HG02884 (cell line): ENCODE measurements around the gene CNTNAP2.
"Not testable (repeated sequence)": the region's sequence is repeated elsewhere in the genome, so short reads cannot be mapped to it uniquely, and the experiment has no call there.

ENCODE experiments used
- ATAC-seq: cut with Tn5 transposase; IDR thresholded peaks from one replicate; pipeline ENCODE4 v1.9.1; 2021; ENCODE audit warnings: mild to moderate bottlenecking, moderate library complexity; ENCODE audit not compliant: unreplicated experiment

The CNTNAP2 gene

GRCh38 chr7:147775516-147776284 is 1659.1 kb downstream of the CNTNAP2 start:
- ATAC-seq = no peak

DNA sequence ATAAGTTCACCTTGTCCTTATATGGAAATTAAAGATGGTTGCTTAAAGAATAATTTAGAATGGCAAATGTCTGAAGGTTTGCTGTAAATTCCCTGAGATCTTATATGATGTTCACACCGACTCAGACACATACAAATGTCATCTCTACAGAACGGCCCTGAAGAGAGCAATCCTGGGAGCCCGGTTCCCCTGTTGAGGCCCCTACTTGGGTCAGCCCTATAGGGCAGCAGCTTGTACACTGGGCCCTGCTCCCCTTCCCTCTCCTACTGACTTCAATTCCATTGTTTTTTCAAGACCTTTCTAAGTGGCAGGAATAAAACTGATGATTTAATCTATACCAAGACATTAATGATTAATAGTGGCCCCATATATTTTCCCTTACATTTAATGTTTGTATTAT is 1660.7 kb downstream of the CNTNAP2 start:
- no peak for ATAC-seq

- no peak for ATAC-seq
These were observed 1663.3 kb downstream of the CNTNAP2 start for GRCh38 chr7:147779949-147780348.

DNA sequence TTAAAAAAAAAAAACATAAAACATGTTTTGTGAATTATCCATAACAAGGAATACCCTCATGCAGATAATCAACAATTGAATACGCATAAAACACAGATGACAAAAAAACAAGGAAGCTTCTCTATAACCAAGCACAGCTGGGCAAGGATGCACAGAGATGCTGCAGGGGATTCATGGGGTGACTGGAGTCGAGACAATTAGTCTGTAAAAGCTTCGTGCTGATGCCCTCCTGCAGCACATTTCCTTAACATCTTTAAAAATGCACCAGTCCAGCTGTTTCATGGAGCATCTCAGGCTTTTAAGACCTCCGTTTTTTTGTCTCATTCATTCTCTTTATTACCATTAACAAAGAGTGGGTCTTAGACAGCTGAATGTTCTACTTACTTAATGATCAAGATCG is 1680.0 kb downstream of the CNTNAP2 start:
- no peak for ATAC-seq

GRCh38 chr7:147798001-147798400 is 1681.4 kb downstream of the CNTNAP2 start:
- no peak for ATAC-seq

- ATAC-seq = not testable (repeated sequence)
These were observed 1685.2 kb downstream of the CNTNAP2 start for GRCh38 chr7:147801762-147802161.

- ATAC-seq = no peak
These were observed 1686.5 kb downstream of the CNTNAP2 start for GRCh38 chr7:147803151-147803550.

GRCh38 chr7:147803606-147804005 is 1687.0 kb downstream of the CNTNAP2 start:
- no peak for ATAC-seq

- ATAC-seq = no peak
These were observed 1687.4 kb downstream of the CNTNAP2 start for GRCh38 chr7:147804032-147804431.

GRCh38 chr7:147805996-147806576 is 1689.5 kb downstream of the CNTNAP2 start:
- ATAC-seq = no peak

DNA sequence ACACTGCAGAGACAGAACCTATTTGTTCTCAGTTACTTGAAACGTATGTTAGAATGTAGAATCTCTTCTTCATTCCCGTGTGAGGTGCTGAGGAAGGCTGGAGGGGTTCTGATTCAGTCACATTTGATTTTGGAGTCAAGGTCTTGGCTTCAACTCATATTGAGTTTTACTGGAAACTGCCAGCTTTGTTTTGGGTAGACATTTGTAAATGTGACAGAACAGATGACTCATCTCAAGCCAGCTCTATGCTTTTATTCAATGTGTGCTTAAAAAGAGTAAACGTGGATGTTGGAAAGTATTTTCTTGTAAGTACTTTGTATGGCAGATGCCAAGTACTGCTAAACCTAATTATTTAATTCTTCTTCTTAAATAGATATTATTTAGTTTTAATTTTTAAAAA is 1693.2 kb downstream of the CNTNAP2 start:
- no peak for ATAC-seq

- no peak for ATAC-seq
These were observed 1693.7 kb downstream of the CNTNAP2 start for GRCh38 chr7:147810269-147810668.

DNA sequence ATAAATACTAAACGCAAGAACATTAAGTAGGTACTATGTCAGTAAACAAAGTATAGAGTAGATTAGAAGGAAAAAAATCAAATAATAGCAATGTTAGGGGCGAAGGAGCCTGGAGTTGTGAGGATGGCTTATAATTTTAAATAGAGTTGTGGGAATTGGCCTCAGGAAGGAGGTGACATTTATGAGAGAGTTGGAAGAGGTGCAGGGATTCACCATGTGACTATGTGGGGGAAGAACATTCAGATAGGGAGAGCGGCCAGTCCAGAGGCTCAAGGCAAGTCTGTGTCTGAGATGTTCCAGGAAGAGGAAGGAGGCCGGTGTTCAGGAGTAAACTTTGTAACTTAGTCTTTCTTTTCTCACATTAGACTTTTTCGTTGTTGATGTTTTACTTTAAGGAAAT is 1695.3 kb downstream of the CNTNAP2 start:
- no peak for ATAC-seq

GRCh38 chr7:147813316-147813715 is 1696.7 kb downstream of the CNTNAP2 start:
- no peak for ATAC-seq

GRCh38 chr7:147818317-147818716 is 1701.7 kb downstream of the CNTNAP2 start:
- ATAC-seq = no peak

GRCh38 chr7:147824671-147825070 is 1708.1 kb downstream of the CNTNAP2 start:
- no peak for ATAC-seq

DNA sequence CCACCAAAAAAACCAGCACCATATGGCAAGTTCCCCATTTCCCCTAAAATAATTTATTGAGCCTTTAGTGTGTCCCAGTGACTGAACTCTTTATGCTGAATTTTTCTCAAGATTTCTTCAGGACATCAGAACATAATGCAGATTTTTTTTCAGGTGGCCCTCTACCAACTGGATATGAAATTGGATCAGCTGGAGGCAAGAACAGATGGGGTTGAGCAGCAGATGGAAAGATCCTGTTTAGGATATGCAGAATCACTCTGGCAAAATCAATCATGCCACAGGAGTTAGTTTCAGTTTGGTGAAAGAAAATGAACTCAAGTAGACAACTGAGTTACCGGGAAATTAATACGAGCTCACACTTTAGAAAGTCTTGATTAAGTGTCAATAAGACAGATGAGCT is 1712.4 kb downstream of the CNTNAP2 start:
- ATAC-seq = no peak

GRCh38 chr7:147833557-147833956 is 1717.0 kb downstream of the CNTNAP2 start:
- no peak for ATAC-seq

DNA sequence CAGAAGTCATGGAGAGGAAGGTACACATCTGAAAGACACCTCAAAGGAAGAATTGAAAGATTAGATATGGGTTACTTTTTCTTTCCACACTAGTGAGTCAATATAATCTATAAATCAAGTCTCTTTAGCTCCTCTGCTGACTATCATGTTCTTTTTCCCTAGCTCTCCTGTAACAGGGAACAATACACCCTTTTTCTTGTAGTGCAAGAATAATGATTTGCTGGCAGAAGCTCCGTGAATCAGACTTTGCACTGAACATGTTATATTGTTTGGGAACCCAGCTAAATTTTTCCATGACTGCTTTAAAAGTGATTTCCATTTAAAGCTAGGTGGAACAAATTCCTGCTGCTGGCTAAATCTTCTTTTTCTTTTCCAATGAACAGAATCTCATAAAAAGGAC is 1717.4 kb downstream of the CNTNAP2 start:
- no peak for ATAC-seq

DNA sequence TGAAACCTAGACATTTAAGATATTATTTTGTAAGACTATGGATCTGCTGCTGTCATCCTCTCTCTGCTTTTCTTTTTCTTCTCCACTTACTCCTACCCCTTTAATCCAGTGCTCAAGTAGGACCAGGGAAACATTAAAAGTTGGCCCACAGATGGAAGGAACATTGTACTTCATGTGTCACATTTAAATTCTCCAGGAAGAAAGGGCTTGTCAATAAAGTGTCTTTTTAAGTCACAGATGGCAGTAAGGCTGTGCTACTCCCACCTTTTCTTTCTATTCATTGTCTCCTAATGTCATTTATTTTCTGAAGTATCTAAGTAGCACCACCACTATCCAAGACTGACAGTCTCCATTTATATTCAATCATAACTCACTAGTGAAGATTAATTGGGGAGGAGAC is 1736.2 kb downstream of the CNTNAP2 start:
- no peak for ATAC-seq

- no peak for ATAC-seq
These were observed 1740.8 kb downstream of the CNTNAP2 start for GRCh38 chr7:147857152-147858140.
